Measurements from ENCODE around the gene PABPC3.

The PABPC3 gene

DNA sequence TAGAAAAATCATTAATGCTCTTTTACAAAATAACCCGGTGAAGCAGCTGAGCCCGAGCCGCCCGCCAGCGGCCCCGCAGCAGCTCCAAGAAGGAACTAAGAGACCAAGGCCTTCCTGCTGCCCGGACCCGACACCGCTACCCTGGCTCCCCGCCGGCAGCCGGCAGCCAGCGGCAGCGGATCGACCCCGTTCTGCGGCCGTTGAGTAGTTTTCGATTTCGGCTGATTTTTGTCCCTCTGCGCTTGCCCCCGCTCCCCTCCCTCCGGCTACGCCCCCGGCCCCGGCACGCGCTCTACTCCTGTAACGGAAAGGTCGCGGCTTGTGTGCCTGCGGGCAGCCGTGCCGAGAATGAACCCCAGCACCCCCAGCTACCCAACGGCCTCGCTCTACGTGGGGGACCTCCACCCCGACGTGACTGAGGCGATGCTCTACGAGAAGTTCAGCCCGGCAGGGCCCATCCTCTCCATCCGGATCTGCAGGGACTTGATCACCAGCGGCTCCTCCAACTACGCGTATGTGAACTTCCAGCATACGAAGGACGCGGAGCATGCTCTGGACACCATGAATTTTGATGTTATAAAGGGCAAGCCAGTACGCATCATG, at the start of gene PABPC3:
Gene PABPC3 (plus strand): TSS at position 286 of the 603 bp plus-strand sequence. CDS start 63 bp downstream, at position 349.
- no peak for DNase-seq (ENCODE audit: low spot score)

DNA sequence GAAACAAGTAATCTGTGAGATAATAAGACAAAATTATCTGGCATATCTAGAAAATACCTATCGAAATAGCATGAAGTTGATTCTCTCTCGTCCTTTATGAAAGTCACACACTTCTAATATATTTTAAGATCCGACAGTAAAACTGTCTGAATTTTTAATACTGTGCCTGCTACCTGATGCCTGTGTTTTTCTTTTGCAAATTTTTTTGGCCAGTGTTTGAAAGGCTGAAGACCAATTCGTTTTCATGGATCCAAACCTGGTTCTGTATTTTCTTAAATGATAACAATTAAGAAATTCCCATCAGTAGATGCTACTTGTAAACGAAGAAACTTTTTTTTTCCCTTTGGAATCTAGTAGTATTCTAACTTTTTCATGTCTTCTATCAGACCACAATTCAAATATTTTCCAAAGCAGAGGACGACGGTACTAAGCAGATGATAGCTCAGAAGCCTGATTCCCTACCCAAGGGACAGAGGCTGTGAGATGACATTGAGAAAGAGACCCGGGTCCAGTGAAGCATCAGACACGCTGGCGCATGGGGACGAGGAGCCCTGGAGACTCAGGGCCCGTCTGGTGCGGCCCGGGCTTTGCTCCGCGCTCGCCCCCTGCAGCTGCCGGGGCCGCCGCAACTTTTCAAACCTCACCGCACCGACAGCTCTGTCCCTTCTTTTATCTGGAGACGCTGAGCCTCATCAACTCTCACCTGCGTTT, 49.5 kb upstream of the PABPC3 start:
- no peak for DNase-seq (ENCODE audit: low spot score)

DNA sequence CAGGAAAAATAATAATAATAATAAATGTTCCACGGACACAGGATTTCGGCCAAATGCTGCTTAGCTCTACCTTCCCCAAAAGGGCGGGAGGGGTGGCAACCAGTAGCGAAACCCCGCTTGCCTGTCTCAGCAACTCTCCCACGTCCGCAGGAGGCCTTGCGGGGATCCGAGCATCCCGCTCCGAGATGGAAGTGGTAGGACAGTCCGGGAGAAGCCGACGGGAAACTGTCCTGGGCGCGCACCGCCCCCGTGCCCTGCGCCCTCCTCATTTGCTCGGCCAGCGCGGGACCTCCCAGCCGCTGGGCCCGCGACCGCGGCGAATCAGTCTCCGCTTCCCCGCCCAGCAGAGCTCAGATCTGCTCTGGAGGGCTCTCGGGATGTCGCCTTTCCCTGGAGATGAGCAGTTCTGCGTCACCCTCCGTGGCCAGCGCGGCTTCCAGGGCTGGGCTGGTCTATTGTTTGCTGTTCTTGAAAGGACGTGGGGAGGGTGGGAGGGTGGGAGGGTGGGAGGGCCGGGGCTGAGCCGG, 48.9 kb upstream of the PABPC3 start:
- DNase-seq (ENCODE audit: low spot score): no peak

DNA sequence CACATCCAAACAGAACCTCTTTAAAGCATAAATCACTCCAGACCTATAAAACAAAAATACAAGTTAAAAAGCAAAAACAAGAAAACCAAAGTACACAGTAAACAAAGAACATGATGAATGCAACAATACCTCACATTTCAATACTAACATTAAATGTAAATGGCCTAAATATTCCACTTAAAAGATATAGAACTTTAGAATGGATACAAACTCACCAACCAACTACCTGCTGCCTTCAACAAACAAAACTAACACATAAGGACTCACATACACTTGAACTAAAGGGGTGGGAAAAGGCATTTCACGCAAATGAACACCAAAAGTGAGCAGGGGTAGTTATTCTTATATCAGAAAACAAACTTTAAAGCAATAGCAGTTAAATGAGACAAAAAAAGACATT, 44.9 kb upstream of the PABPC3 start:
- no peak for DNase-seq (ENCODE audit: low spot score)

DNA sequence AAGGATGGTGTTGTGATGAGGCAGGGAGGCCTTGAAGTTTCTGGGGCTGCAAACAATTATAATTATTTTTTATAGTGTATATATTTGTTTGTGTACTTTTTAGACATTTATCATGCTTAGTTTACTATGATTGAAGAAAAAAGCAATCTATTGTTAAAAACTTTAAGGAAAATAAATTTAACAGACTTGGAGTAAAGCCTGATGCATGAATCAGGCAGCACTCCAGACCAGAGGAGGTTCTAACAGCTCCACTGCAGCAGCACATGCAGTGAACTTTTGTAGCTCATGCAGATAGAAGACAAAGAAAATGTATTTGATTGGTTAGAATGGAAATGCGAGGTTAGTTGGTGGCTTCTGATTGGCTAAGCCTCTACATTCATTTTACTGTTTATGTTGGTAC, 36.8 kb upstream of the PABPC3 start:
- peak; percentile 16 for DNase-seq (ENCODE audit: low spot score)

GRCh38 chr13:25059958-25060357, 36.0 kb upstream of the PABPC3 start:
- DNase-seq (ENCODE audit: low spot score): no peak

DNA sequence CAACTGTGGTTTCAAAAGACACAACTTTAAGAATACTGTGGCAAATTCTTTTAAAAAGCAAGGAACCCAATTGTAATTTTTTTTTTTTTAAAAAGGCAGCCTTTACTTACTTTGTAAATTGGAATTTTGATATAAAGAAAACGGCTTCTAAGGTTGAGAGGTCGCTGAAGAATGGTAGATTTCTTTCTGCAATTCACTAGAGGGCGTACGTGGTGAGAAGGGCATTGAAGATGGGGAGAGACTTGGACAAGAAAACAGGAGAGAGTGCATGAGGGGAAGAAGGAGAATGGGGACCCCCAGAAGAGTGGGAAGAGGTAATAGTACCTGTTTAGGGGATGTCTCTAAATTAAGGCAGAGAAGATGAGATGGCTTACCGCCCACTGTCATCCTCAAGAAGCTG, 33.5 kb upstream of the PABPC3 start:
- DNase-seq (ENCODE audit: low spot score): no peak

- no peak for DNase-seq (ENCODE audit: low spot score)
These were observed 31.5 kb upstream of the PABPC3 start for GRCh38 chr13:25064396-25064795.

- no peak for DNase-seq (ENCODE audit: low spot score)
These were observed 29.8 kb upstream of the PABPC3 start for GRCh38 chr13:25065974-25066770.

GRCh38 chr13:25067064-25067463, 28.9 kb upstream of the PABPC3 start:
- DNase-seq (ENCODE audit: low spot score): no peak

GRCh38 chr13:25068810-25069209, 27.1 kb upstream of the PABPC3 start:
- no peak for DNase-seq (ENCODE audit: low spot score)

GRCh38 chr13:25069236-25069635, 26.7 kb upstream of the PABPC3 start:
- DNase-seq (ENCODE audit: low spot score): no peak

- DNase-seq (ENCODE audit: low spot score): no peak
These were observed 26.0 kb upstream of the PABPC3 start for GRCh38 chr13:25069911-25070310.

DNA sequence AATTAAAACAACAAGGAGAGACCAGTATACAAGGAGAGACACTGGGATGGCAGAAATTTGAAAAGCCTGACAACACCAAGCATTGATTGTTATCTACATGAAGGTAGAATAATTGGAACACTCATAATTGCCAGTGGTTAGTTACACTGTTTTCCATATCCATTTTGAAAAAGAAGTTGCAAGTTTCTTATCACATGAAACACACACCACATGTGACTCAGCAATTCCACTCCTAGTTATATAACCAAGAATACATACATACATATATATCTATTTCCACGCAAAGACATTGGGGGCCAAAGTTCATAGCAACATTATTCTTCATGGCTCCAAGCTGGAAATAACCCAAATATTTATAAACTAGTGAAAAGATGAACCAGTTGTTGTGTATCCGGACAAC, 15.2 kb upstream of the PABPC3 start:
- DNase-seq (ENCODE audit: low spot score): no peak

DNA sequence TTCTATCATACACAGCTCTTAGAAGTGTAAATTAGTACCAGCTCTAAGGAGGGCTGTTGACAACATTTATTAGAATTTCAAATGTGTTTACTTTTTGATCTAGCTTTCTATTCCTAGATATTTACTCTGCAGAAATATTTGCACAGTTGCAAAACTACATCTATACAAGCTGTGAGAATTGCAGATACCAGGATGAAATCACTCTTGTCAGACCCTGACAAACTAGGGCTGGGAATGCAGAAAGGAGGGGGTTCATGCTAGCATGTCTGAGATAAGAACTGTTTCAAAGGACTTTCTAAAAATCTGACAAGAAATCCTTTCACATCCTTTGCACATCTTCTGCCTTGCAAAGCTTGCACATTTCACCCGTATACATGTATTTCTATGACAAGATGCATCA, 11.8 kb upstream of the PABPC3 start:
- DNase-seq (ENCODE audit: low spot score): no peak

DNA sequence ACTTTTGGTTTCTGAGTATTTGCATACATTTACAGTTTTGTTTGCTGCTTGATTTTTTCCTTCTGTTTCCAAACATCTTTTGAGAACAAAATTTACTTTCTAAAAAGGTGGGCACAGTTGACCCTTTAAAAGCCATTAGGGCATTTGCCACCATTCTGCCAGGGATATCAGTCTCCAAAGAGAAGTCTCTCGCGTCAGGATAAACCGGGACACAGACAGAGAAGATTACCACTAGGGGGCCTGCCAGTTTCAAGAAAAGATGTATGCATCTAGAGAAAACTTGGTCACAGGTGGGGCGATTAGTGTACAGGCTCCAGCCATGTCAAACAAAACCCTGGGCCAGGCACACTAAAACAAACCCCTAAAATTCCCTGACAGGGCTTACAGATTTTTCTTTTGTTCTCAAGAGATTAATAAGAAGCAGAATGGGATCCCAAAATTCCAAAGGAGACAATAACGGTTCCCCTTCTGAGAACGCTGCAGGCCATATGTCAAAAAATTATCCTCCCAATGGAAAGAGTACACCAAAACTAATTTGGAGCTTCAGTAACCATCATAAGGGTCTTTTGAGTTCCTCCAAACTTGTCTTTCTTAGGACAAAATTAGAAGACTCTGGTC, 10.7 kb upstream of the PABPC3 start:
- DNase-seq (ENCODE audit: low spot score): peak; percentile 67

DNA sequence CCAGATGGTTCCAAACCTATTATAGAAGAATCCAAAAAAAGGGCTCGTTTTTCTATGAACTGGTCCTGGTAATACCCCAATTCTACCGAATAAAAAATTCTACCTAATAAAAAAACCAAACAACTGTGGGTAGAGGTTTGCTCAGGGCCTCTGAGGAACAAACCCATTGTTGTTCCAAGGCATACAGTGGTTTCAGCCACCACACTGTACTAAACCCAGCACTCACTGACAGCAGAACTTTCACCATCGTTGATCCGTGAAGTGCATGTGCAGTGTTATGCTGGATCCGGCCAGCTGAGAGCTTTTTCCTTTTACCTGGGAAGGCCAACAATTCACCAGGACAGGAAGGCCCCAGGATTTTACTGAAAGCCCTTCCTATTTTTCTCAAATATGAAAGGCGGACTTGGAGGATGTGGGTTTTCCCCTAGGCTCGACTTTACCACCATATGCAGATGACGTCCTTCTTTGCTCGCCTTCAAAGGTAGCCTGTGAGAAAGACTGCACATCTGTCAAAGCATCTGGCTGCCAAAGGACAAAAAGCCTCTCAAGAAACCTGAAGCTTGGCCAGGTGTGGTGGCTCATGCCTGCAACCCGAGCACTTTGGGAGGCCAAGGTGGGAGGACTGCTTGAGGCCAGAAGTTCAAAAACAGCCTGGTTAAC, 7.2 kb upstream of the PABPC3 start:
- DNase-seq (ENCODE audit: low spot score): no peak

- DNase-seq (ENCODE audit: low spot score): no peak
These were observed 1.5 kb downstream of the PABPC3 start for GRCh38 chr13:25097426-25097825.

DNA sequence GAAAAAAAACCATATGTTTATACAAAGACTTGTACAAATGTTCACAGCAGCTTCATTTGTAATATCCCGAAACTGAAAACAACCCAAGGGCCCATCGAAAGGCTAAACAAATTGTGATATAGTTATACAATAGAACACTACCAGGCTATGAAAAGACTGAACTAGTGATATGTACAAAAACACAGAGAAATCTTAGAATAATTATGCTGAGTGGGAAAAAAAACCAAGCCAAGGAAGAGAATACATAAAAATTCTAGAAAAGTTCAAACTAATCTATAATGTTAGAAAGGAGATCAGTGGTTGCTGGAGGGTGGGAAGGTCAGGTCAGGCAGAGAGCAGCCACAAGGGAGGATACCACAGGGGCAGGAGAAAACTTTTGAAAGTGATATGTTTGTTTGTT, 7.8 kb downstream of the PABPC3 start:
- DNase-seq (ENCODE audit: low spot score): no peak

- DNase-seq (ENCODE audit: low spot score): no peak
These were observed 13.4 kb downstream of the PABPC3 start for GRCh38 chr13:25109341-25109740.

- no peak for DNase-seq (ENCODE audit: low spot score)
These were observed 15.1 kb downstream of the PABPC3 start for GRCh38 chr13:25110956-25111584.

DNA sequence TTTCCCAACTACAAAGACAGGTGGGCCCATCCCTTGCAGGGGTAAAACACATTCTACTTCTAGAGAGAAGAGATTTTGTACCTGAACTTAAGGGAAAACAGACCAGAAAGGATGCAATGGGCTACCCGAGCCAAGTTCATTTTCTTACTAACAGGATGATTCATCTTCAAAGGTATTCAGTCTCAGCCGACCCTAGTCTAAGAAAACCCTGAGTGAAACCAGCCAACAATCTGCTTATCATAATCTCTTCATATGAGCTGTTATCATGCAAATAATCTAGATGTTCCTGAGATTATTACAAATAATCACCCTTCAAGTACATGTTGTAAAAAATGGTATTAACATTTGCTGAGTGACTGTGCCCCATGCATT, 15.6 kb downstream of the PABPC3 start:
- no peak for DNase-seq (ENCODE audit: low spot score)
